Endothelial cell of umbilical vein (primary cell): ENCODE measurements around the gene GGTA1. TPM values are rescaled to one million over a fixed set of nuclear protein-coding genes. Genes with fewer than 3 reads are reported as not detected.

Experiments used
- BruUV-seq: library from RNA; stranded (reverse); fragments of 400-500 nt; replicated peaks from 2 replicates; lab custom pipeline; 2021; lab: Mats Ljungman, UMichigan
- CTCF ChIA-PET: fragments of 300-600, 350-600 bp; sonication (Branson Sonifier 250); formaldehyde crosslinking; loops from one replicate; lab custom pipeline; 2021; ENCODE audit warnings: antibody characterized with exemption, inconsistent platforms; lab: Charles Lee
- POLR2A ChIA-PET: fragments of 300-600, 350-600 bp; sonication (Branson Sonifier 250); formaldehyde crosslinking; loops from one replicate; lab custom pipeline; 2021; ENCODE audit warnings: antibody characterized with exemption, inconsistent platforms; lab: Charles Lee
- DNase-seq: peaks from one replicate; pipeline ENCODE4 v3.0.0-alpha.2; 2011; ENCODE audit warnings: low read depth, low spot score
- FAIRE-seq: peaks from 2 replicates; lab custom pipeline; 2011; peaks lifted over from hg19 to GRCh38; lab: Jason Lieb, UNC
- H2AFZ ChIP-seq: 2 replicates; pipeline ENCODE4 v1.6.0; 2012; ENCODE audit warnings: low read depth, low read length, control low read depth, inconsistent platforms
- H3K27ac ChIP-seq: 2 replicates; pipeline ENCODE4 v1.5.1; 2011; ENCODE audit warnings: low read depth, mild to moderate bottlenecking, control low read depth, low read length, moderate library complexity; ENCODE audit not compliant: insufficient read depth
- H3K27me3 ChIP-seq, 2 experiments: 2 replicates each; pipeline versions ENCODE4 v1.6.0 to v1.6.1; 2011; ENCODE audit warnings: low read length in 2 of 2, mixed read lengths in 1 of 2; ENCODE audit not compliant: control insufficient read depth in 2 of 2, insufficient read depth in 2 of 2
- H3K36me3 ChIP-seq, 2 experiments: 2 replicates in 1 of 2; 3 replicates in 1 of 2; pipeline ENCODE4 v1.5.1; 2011; ENCODE audit warnings: low read length in 2 of 2, mild to moderate bottlenecking in 1 of 2, moderate library complexity in 1 of 2; ENCODE audit not compliant: control insufficient read depth in 2 of 2, insufficient read depth in 2 of 2; ENCODE audit errors: extremely low read depth in 1 of 2
- H3K4me1 ChIP-seq: 3 replicates; pipeline ENCODE4 v1.5.1; 2011; ENCODE audit warnings: mild to moderate bottlenecking, low read length; ENCODE audit not compliant: control insufficient read depth, insufficient read depth; ENCODE audit errors: extremely low read depth
- H3K4me2 ChIP-seq: 2 replicates; pipeline ENCODE4 v1.6.1; 2011; ENCODE audit warnings: low read length, control low read depth, mixed read lengths; ENCODE audit not compliant: insufficient read depth
- H3K4me3 ChIP-seq, 3 experiments: fragments of 200-600 bp in 1 of 3; sonication (generic), shearing (Covaris generic) in 1 of 3; replicated peaks in 1 of 3; 2 replicates each; pipeline ENCODE4 v1.5.1; 2011 to 2016; ENCODE audit warnings: control low read depth in 3 of 3, low read length in 3 of 3, mild to moderate bottlenecking in 2 of 3, inconsistent platforms in 1 of 3, low read depth in 1 of 3, moderate library complexity in 1 of 3; ENCODE audit not compliant: insufficient read depth in 1 of 3
- H3K79me2 ChIP-seq: 2 replicates; pipeline ENCODE4 v1.6.0; 2012; ENCODE audit warnings: low read length, inconsistent platforms; ENCODE audit not compliant: control insufficient read depth, insufficient read depth
- H3K9ac ChIP-seq: replicated peaks from 2 replicates; pipeline ENCODE3; 2011; ENCODE audit warnings: low read length, control low read depth; ENCODE audit not compliant: insufficient read depth; ENCODE audit errors: extremely low read depth
- H3K9me1 ChIP-seq: replicated peaks from 3 replicates; pipeline ENCODE4 v1.6.0; 2011; ENCODE audit warnings: mild to moderate bottlenecking, low read length; ENCODE audit not compliant: control insufficient read depth, insufficient read depth; ENCODE audit errors: extremely low read depth
- H3K9me3 ChIP-seq: replicated peaks from 2 replicates; pipeline ENCODE4 v1.5.1; 2012; ENCODE audit warnings: low read length, inconsistent platforms; ENCODE audit not compliant: control insufficient read depth, insufficient read depth
- H4K20me1 ChIP-seq: replicated peaks from 2 replicates; pipeline ENCODE3; 2011; ENCODE audit warnings: mild to moderate bottlenecking, low read length; ENCODE audit not compliant: control insufficient read depth, insufficient read depth; ENCODE audit errors: extremely low read depth
- EZH2 ChIP-seq: IDR thresholded peaks from 2 replicates; pipeline ENCODE4 v1.6.1; 2012; ENCODE audit warnings: borderline replicate concordance, low read depth, mild to moderate bottlenecking, moderate library complexity, low read length, inconsistent platforms; ENCODE audit not compliant: severe bottlenecking
- FOS ChIP-seq: IDR thresholded peaks from 2 replicates; pipeline ENCODE4 v1.6.1; 2011; ENCODE audit warnings: mild to moderate bottlenecking, low read length, moderate library complexity, borderline replicate concordance; ENCODE audit not compliant: insufficient read depth
- GATA2 ChIP-seq: IDR thresholded peaks from 2 replicates; pipeline ENCODE4 v1.7.0; 2011; ENCODE audit warnings: low read depth, mild to moderate bottlenecking, moderate library complexity, mixed read lengths, low read length; ENCODE audit not compliant: insufficient read length, insufficient read depth
- JUN ChIP-seq: IDR thresholded peaks from 2 replicates; pipeline ENCODE4 v1.6.1; 2011; ENCODE audit warnings: borderline replicate concordance, low read depth; ENCODE audit not compliant: insufficient read length, insufficient read depth
- MYC ChIP-seq: IDR thresholded peaks from one replicate; pipeline ENCODE4 v1.6.1; 2011; ENCODE audit warnings: mild to moderate bottlenecking, low read depth, low read length
- POLR2A ChIP-seq: IDR thresholded peaks from 2 replicates; pipeline ENCODE4 v1.6.1; 2012; ENCODE audit warnings: low read depth, mild to moderate bottlenecking, control low read depth, low read length
- POLR2AphosphoS5 ChIP-seq: IDR thresholded peaks from 2 replicates; pipeline ENCODE4 v1.6.1; 2012; ENCODE audit warnings: low read depth, mild to moderate bottlenecking, control low read depth, low read length, moderate library complexity; ENCODE audit not compliant: insufficient read depth
- dilution Hi-C: fragments of 300-500 bp; cut with MboI; formaldehyde crosslinking; loops from one replicate; pipeline ENCODE4 v1.15.0; 2019; ENCODE audit warnings: low sequenced_read_pairs; ENCODE audit not compliant: extremely low pct_ligation_motif_present
- intact Hi-C: fragments of 100-400 bp; cut with micrococcal nuclease; formaldehyde crosslinking; loops from one replicate; pipeline ENCODE4 v1.10.0; 2022
- polyA plus RNA-seq, 4 experiments: library from polyadenylated mRNA; depleted of rRNA in 3 of 4; stranded (reverse) in 3 of 4; unstranded in 1 of 4; fragments of >200 nt; gene quantifications; 2 replicates each; pipeline versions ENCODE4 v1.2.1 to v1.2.3, GENCODE V29; 2011 to 2012; ENCODE audit warnings: missing spikeins in 1 of 4
- total RNA-seq: library from RNA; stranded (reverse); gene quantifications from 2 replicates; pipeline ENCODE4 v1.2.3, GENCODE V29; 2021
- TF ChIP-seq, protein P1 (sequence below): IDR thresholded peaks from 2 replicates; pipeline ENCODE4 v1.6.1; 2011; ENCODE audit not compliant: insufficient read depth, insufficient read length
- TF ChIP-seq, protein P2 (sequence below), 2 donors: IDR thresholded peaks; 1 replicate in 1 of 2; 2 replicates in 1 of 2; pipeline ENCODE4 v1.5.1; 2011; ENCODE audit warnings: low read length in 2 of 2, mild to moderate bottlenecking in 2 of 2, moderate library complexity in 2 of 2, control low read depth in 1 of 2, inconsistent platforms in 1 of 2, low read depth in 1 of 2; ENCODE audit not compliant: insufficient read depth in 1 of 2; ENCODE audit errors: extremely low read depth in 1 of 2

Gene GGTA1
- total and polyA plus RNA-seq, 2 donors (not counting 3 experiments of a cell fraction or from before 2014, with no cell fraction given): not detected

DNA sequence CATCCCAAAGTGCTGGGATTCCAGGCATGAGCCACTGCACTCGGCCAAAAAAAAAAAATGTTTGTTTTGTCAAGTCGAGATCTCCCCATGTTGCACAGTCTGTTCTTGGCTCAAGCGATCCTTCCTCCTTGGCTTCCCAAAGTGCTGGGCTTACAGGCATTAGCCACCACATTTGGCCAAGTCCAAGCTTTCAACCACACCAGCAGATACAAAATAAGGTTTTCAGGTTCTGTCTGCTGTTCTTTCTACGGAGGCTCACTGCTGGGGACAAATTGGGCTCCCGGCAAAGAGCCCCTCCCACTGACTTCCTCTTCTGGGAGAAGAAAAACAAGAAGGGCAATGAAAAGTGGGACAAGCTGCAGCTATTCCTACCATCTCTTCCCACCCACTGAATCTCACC lies 37.6 kb upstream of the GGTA1 start:
- no peak overlapping the region for H2AFZ ChIP-seq
- no peak overlapping the region for H3K9ac ChIP-seq
- no TSS peak for BruUV-seq
- no peaks in the 10 kb centered on the region for H3K9me1 ChIP-seq
- FAIRE-seq: no peak
- ChIA-PET POLR2A (no interaction called here), CTCF (interaction anchor here (1.5 kb wide), 1 partner anchor 12 kb away, joined by 3 read pairs; no protein-coding TSS in a partner anchor)
- H3K4me3 ChIP-seq: no peak overlapping the region
- H3K36me3 ChIP-seq: no peaks in the 10 kb centered on the region
- no peak overlapping the region for H3K27ac ChIP-seq
- H3K4me2 ChIP-seq: no peak overlapping the region
- peaks cover 5% of the 10 kb centered on the region in 2 experiments for H3K27me3 ChIP-seq
- no peaks in the 10 kb centered on the region for H4K20me1 ChIP-seq
- no peaks in the 10 kb centered on the region for H3K9me3 ChIP-seq
- intact Hi-C loops (no loop called here), dilution Hi-C loops (no loop called here)
- no peaks in the 10 kb centered on the region for H3K4me1 ChIP-seq
- TF ChIP-seq GATA2: no peak
- no peak for TF ChIP-seq FOS
- TF ChIP-seq, protein P1, sequence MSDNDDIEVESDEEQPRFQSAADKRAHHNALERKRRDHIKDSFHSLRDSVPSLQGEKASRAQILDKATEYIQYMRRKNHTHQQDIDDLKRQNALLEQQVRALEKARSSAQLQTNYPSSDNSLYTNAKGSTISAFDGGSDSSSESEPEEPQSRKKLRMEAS: no peak
- TF ChIP-seq JUN: no peak
- TF ChIP-seq POLR2AphosphoS5: no peak
- TF ChIP-seq EZH2: no peak
- TF ChIP-seq POLR2A: no peak
- TF ChIP-seq MYC: no peak
- TF ChIP-seq, protein P2, sequence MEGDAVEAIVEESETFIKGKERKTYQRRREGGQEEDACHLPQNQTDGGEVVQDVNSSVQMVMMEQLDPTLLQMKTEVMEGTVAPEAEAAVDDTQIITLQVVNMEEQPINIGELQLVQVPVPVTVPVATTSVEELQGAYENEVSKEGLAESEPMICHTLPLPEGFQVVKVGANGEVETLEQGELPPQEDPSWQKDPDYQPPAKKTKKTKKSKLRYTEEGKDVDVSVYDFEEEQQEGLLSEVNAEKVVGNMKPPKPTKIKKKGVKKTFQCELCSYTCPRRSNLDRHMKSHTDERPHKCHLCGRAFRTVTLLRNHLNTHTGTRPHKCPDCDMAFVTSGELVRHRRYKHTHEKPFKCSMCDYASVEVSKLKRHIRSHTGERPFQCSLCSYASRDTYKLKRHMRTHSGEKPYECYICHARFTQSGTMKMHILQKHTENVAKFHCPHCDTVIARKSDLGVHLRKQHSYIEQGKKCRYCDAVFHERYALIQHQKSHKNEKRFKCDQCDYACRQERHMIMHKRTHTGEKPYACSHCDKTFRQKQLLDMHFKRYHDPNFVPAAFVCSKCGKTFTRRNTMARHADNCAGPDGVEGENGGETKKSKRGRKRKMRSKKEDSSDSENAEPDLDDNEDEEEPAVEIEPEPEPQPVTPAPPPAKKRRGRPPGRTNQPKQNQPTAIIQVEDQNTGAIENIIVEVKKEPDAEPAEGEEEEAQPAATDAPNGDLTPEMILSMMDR (IDR thresholded peaks at IDR 0.05; ENCODE audit: extremely low read depth in 1 of 2, insufficient read depth in 1 of 2, low read depth in 1 of 2, low read length in 2 of 2): no peak
- DNase-seq: no peak
- H3K79me2 ChIP-seq: no peaks in the 10 kb centered on the region
